SIG-M5 treated with dmso at 0.1 percent for 504 hours (cell line): ENCODE results near the gene SSC4D.
"Not testable (repeated sequence)": the region's sequence is repeated elsewhere in the genome, so short reads cannot be mapped to it uniquely, and the experiment has no call there.

Experiments used
- DNase-seq: peaks from one replicate; lab custom pipeline; 2025; ENCODE audit not compliant: unreplicated experiment; lab: John Stamatoyannopoulos, UW

The SSC4D gene

GRCh38 chr7:76423666-76424412 is 14.3 kb upstream of the SSC4D start:
- DNase-seq, result no peak

GRCh38 chr7:76421097-76421496 is 11.6 kb upstream of the SSC4D start:
- not testable (repeated sequence) for DNase-seq

GRCh38 chr7:76417654-76418310 is 8.3 kb upstream of the SSC4D start:
- DNase-seq, result not testable (repeated sequence)

GRCh38 chr7:76412249-76412648 is 2.8 kb upstream of the SSC4D start:
- no peak for DNase-seq

GRCh38 chr7:76411626-76412025 is 2.1 kb upstream of the SSC4D start:
- DNase-seq, result no peak

- no peak for DNase-seq
These were observed 1.4 kb downstream of the SSC4D start for GRCh38 chr7:76408121-76408560.

GRCh38 chr7:76407718-76408117 is 1.8 kb downstream of the SSC4D start:
- no peak for DNase-seq

- no peak for DNase-seq
These were observed 3.8 kb downstream of the SSC4D start for GRCh38 chr7:76405738-76406137.

- DNase-seq, result peak; percentile 94
These were observed 5.6 kb downstream of the SSC4D start for GRCh38 chr7:76403780-76404494.

GRCh38 chr7:76403097-76403496 is 6.4 kb downstream of the SSC4D start:
- DNase-seq, result peak; percentile 87

GRCh38 chr7:76400248-76400647 is 9.2 kb downstream of the SSC4D start:
- no peak for DNase-seq

GRCh38 chr7:76397409-76398183 is 11.9 kb downstream of the SSC4D start:
- DNase-seq, result peak; percentile 53

GRCh38 chr7:76396864-76397263 is 12.6 kb downstream of the SSC4D start:
- DNase-seq, result no peak

- no peak for DNase-seq
These were observed 13.4 kb downstream of the SSC4D start for GRCh38 chr7:76395965-76396726.

GRCh38 chr7:76395605-76395964 is 13.9 kb downstream of the SSC4D start:
- DNase-seq, result not testable (repeated sequence)

- no peak for DNase-seq
These were observed 14.5 kb downstream of the SSC4D start for GRCh38 chr7:76394957-76395356.

- DNase-seq, result peak; percentile 90
These were observed 16.1 kb downstream of the SSC4D start for GRCh38 chr7:76393116-76394031.

- peak; percentile 90 for DNase-seq
These were observed 16.9 kb downstream of the SSC4D start for GRCh38 chr7:76392531-76393115.

- DNase-seq, result no peak
These were observed 19.4 kb downstream of the SSC4D start for GRCh38 chr7:76390092-76390491.
